ENCODE data around the gene POT1.

Gene POT1

GRCh38 chr7:124937076-124937475, 7.5 kb upstream of the POT1 start:
- Histone ChIP-seq H3K9me3 (ENCODE audit: control insufficient read depth in 1 of 2, low read length in 2 of 2) (no peaks in the 10 kb centered on the region), H3K4me1 (ENCODE audit: control insufficient read depth in 1 of 2, insufficient read depth in 2 of 2, low read length in 2 of 2) (no peaks in the 10 kb centered on the region), H3K36me3 (ENCODE audit: control insufficient read depth in 1 of 2, insufficient read depth in 2 of 2, low read length in 2 of 2) (no peaks in the 10 kb centered on the region), H3K27me3 (ENCODE audit: low read depth, low read length) (no peaks in the 10 kb centered on the region), H3K4me3 (ENCODE audit: low read depth in 1 of 2, low read length in 2 of 2) (no peak overlapping the region), H3K27ac (ENCODE audit: low read length) (no peak overlapping the region)

- Histone ChIP-seq H3K9me3 (ENCODE audit: control insufficient read depth in 1 of 2, low read length in 2 of 2) (no peaks in the 10 kb centered on the region), H3K27me3 (ENCODE audit: low read depth, low read length) (no peaks in the 10 kb centered on the region), H3K36me3 (ENCODE audit: control insufficient read depth in 1 of 2, insufficient read depth in 2 of 2, low read length in 2 of 2) (no peaks in the 10 kb centered on the region), H3K4me3 (ENCODE audit: low read depth in 1 of 2, low read length in 2 of 2) (no peak overlapping the region), H3K27ac (ENCODE audit: low read length) (no peak overlapping the region), H3K4me1 (ENCODE audit: control insufficient read depth in 1 of 2, insufficient read depth in 2 of 2, low read length in 2 of 2) (no peaks in the 10 kb centered on the region)
Measured at GRCh38 chr7:124934841-124935240, 5.2 kb upstream of the POT1 start.

- Histone ChIP-seq H3K27me3 (ENCODE audit: low read depth, low read length) (no peaks in the 10 kb centered on the region), H3K27ac (ENCODE audit: low read length) (no peak overlapping the region), H3K4me3 (ENCODE audit: low read depth in 1 of 2, low read length in 2 of 2) (no peak overlapping the region), H3K36me3 (ENCODE audit: control insufficient read depth in 1 of 2, insufficient read depth in 2 of 2, low read length in 2 of 2) (no peaks in the 10 kb centered on the region), H3K4me1 (ENCODE audit: control insufficient read depth in 1 of 2, insufficient read depth in 2 of 2, low read length in 2 of 2) (peaks cover 0 to 9% of the 10 kb centered on the region in 2 donors), H3K9me3 (ENCODE audit: control insufficient read depth in 1 of 2, low read length in 2 of 2) (no peaks in the 10 kb centered on the region)
Measured at GRCh38 chr7:124930655-124931597, 1.3 kb upstream of the POT1 start.

GRCh38 chr7:124930173-124930623, 573 bp upstream of the POT1 start:
- H3K27ac ChIP-seq (ENCODE audit: low read length) = peak overlapping the region; percentile 47
- H3K4me3 ChIP-seq (ENCODE audit: low read depth in 1 of 2, low read length in 2 of 2) = peak overlapping the region; percentile 79 to 81

GRCh38 chr7:124924906-124925305, 4.7 kb downstream of the POT1 start:
- H3K4me1 ChIP-seq (ENCODE audit: control insufficient read depth in 1 of 2, insufficient read depth in 2 of 2, low read length in 2 of 2) = peaks cover 0 to 16% of the 10 kb centered on the region in 2 donors
- H3K4me3 ChIP-seq (ENCODE audit: low read depth in 1 of 2, low read length in 2 of 2) = no peak overlapping the region
- no peaks in the 10 kb centered on the region for H3K27me3 ChIP-seq (ENCODE audit: low read depth, low read length)
- H3K27ac ChIP-seq (ENCODE audit: low read length) = no peak overlapping the region
- no peaks in the 10 kb centered on the region for H3K36me3 ChIP-seq (ENCODE audit: control insufficient read depth in 1 of 2, insufficient read depth in 2 of 2, low read length in 2 of 2)
- H3K9me3 ChIP-seq (ENCODE audit: control insufficient read depth in 1 of 2, low read length in 2 of 2) = no peaks in the 10 kb centered on the region

More at GRCh38 chr7:124930173-124930623, 573 bp upstream of the POT1 start:
- Histone ChIP-seq H3K9me3 (ENCODE audit: control insufficient read depth in 1 of 2, low read length in 2 of 2) (no peaks in the 10 kb centered on the region), H3K36me3 (ENCODE audit: control insufficient read depth in 1 of 2, insufficient read depth in 2 of 2, low read length in 2 of 2) (no peaks in the 10 kb centered on the region), H3K4me1 (ENCODE audit: control insufficient read depth in 1 of 2, insufficient read depth in 2 of 2, low read length in 2 of 2) (peaks cover 0 to 15% of the 10 kb centered on the region in 2 donors), H3K27me3 (ENCODE audit: low read depth, low read length) (no peaks in the 10 kb centered on the region)

DNA sequence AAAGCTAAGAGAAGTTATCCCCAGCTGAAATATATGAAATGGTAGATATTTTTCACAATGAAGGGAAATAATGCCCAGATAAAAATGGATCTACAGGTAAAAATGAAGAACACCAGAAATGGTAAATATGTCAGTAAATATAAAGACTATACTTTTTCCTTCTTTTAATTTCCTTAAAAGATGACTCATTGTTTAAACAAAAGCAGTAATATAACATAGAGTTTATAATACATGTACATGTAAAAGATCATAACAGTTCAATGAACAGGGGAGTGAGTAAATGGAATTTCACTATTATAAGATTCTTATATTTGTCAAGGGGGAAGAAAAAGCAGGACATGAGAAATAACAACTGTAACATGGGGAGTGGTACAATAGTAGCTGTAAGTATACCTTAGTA, 7.4 kb downstream of the POT1 start:
- Histone ChIP-seq H3K36me3 (ENCODE audit: control insufficient read depth in 1 of 2, insufficient read depth in 2 of 2, low read length in 2 of 2) (no peaks in the 10 kb centered on the region), H3K9me3 (ENCODE audit: control insufficient read depth in 1 of 2, low read length in 2 of 2) (no peaks in the 10 kb centered on the region), H3K27me3 (ENCODE audit: low read depth, low read length) (no peaks in the 10 kb centered on the region), H3K4me3 (ENCODE audit: low read depth in 1 of 2, low read length in 2 of 2) (no peak overlapping the region), H3K27ac (ENCODE audit: low read length) (no peak overlapping the region), H3K4me1 (ENCODE audit: control insufficient read depth in 1 of 2, insufficient read depth in 2 of 2, low read length in 2 of 2) (peaks cover 0 to 7% of the 10 kb centered on the region in 2 donors)

GRCh38 chr7:124919841-124920240, 9.8 kb downstream of the POT1 start:
- Histone ChIP-seq H3K27me3 (ENCODE audit: low read depth, low read length) (no peaks in the 10 kb centered on the region), H3K4me1 (ENCODE audit: control insufficient read depth in 1 of 2, insufficient read depth in 2 of 2, low read length in 2 of 2) (no peaks in the 10 kb centered on the region), H3K36me3 (ENCODE audit: control insufficient read depth in 1 of 2, insufficient read depth in 2 of 2, low read length in 2 of 2) (peaks cover 0 to 5% of the 10 kb centered on the region in 2 donors), H3K4me3 (ENCODE audit: low read depth in 1 of 2, low read length in 2 of 2) (no peak overlapping the region), H3K27ac (ENCODE audit: low read length) (no peak overlapping the region), H3K9me3 (ENCODE audit: control insufficient read depth in 1 of 2, low read length in 2 of 2) (no peaks in the 10 kb centered on the region)

DNA sequence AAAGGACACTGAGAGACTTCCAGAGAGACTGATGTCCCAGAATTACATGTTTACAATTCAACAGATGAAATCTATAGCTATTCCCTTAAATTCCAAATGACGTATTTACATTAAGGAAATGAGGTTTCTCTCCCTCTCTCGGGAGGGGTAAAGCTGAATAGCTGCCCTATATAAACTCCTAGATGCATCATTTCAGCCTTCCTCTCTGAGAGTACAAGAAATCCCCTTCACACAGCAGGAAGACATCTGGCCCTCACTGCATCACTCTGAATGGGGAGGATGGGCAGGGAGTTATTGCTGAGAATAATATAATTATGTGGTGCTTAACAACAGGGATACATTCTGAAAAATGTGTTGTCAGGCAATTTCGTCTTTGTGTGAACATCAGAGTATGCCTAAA, 11.0 kb downstream of the POT1 start:
- H3K27me3 ChIP-seq (ENCODE audit: low read depth, low read length) = no peaks in the 10 kb centered on the region
- H3K27ac ChIP-seq (ENCODE audit: low read length) = no peak overlapping the region
- H3K9me3 ChIP-seq (ENCODE audit: control insufficient read depth in 1 of 2, low read length in 2 of 2) = no peaks in the 10 kb centered on the region
- H3K4me3 ChIP-seq (ENCODE audit: low read depth in 1 of 2, low read length in 2 of 2) = no peak overlapping the region
- H3K4me1 ChIP-seq (ENCODE audit: control insufficient read depth in 1 of 2, insufficient read depth in 2 of 2, low read length in 2 of 2) = no peaks in the 10 kb centered on the region
- H3K36me3 ChIP-seq (ENCODE audit: control insufficient read depth in 1 of 2, insufficient read depth in 2 of 2, low read length in 2 of 2) = peaks cover 3 to 6% of the 10 kb centered on the region in 2 donors

GRCh38 chr7:124915242-124915641, 14.4 kb downstream of the POT1 start:
- no peaks in the 10 kb centered on the region for H3K27me3 ChIP-seq (ENCODE audit: low read depth, low read length)
- H3K4me3 ChIP-seq (ENCODE audit: low read depth in 1 of 2, low read length in 2 of 2) = no peak overlapping the region
- no peak overlapping the region for H3K27ac ChIP-seq (ENCODE audit: low read length)
- peaks cover 3 to 6% of the 10 kb centered on the region in 2 donors for H3K36me3 ChIP-seq (ENCODE audit: control insufficient read depth in 1 of 2, insufficient read depth in 2 of 2, low read length in 2 of 2)
- H3K4me1 ChIP-seq (ENCODE audit: control insufficient read depth in 1 of 2, insufficient read depth in 2 of 2, low read length in 2 of 2) = no peaks in the 10 kb centered on the region
- no peaks in the 10 kb centered on the region for H3K9me3 ChIP-seq (ENCODE audit: control insufficient read depth in 1 of 2, low read length in 2 of 2)

- H3K27ac ChIP-seq (ENCODE audit: low read length) = no peak overlapping the region
Measured at GRCh38 chr7:124914298-124914697, 15.3 kb downstream of the POT1 start.

GRCh38 chr7:124912972-124913371, 16.7 kb downstream of the POT1 start:
- H3K4me1 ChIP-seq (ENCODE audit: control insufficient read depth in 1 of 2, insufficient read depth in 2 of 2, low read length in 2 of 2) = no peaks in the 10 kb centered on the region
- no peak overlapping the region for H3K27ac ChIP-seq (ENCODE audit: low read length)
- peaks cover 3 to 6% of the 10 kb centered on the region in 2 donors for H3K36me3 ChIP-seq (ENCODE audit: control insufficient read depth in 1 of 2, insufficient read depth in 2 of 2, low read length in 2 of 2)
- no peaks in the 10 kb centered on the region for H3K27me3 ChIP-seq (ENCODE audit: low read depth, low read length)
- no peaks in the 10 kb centered on the region for H3K9me3 ChIP-seq (ENCODE audit: control insufficient read depth in 1 of 2, low read length in 2 of 2)
- H3K4me3 ChIP-seq (ENCODE audit: low read depth in 1 of 2, low read length in 2 of 2) = no peak overlapping the region

More at GRCh38 chr7:124914298-124914697, 15.3 kb downstream of the POT1 start:
- Histone ChIP-seq H3K9me3 (ENCODE audit: control insufficient read depth in 1 of 2, low read length in 2 of 2) (no peaks in the 10 kb centered on the region), H3K4me1 (ENCODE audit: control insufficient read depth in 1 of 2, insufficient read depth in 2 of 2, low read length in 2 of 2) (no peaks in the 10 kb centered on the region), H3K36me3 (ENCODE audit: control insufficient read depth in 1 of 2, insufficient read depth in 2 of 2, low read length in 2 of 2) (peaks cover 3 to 6% of the 10 kb centered on the region in 2 donors), H3K27me3 (ENCODE audit: low read depth, low read length) (no peaks in the 10 kb centered on the region), H3K4me3 (ENCODE audit: low read depth in 1 of 2, low read length in 2 of 2) (no peak overlapping the region)

Data from muscle layer of duodenum (tissue), 2 donors.